Heart right ventricle (tissue), 16 donors: Measurements from ENCODE around the gene POU2F3. TPM values are rescaled to one million over a fixed set of nuclear protein-coding genes. Genes with fewer than 3 reads are reported as not detected.

Source experiments
- ATAC-seq, 8 donors: fragments of 200-7000 bp; cut with Tn5 transposase; one replicate each; pipeline ENCODE4 v1.9.1; 2020; ENCODE audit warnings: mild to moderate bottlenecking in 8 of 8, moderate library complexity in 8 of 8, moderate number of reproducible peaks in 1 of 8
- DNase-seq, 2 donors: peaks; one replicate each; pipeline ENCODE4 v3.0.0-alpha.2; 2020
- H3K27ac ChIP-seq, 10 donors: fragments of 200-600 bp; sonication (generic) in 2 of 10; one replicate each; pipeline versions ENCODE4 v1.5.0 to v1.8.0; 2020 to 2022; ENCODE audit warnings: mild to moderate bottlenecking in 3 of 10
- H3K27me3 ChIP-seq, 7 donors: fragments of 200-600 bp; one replicate each; pipeline ENCODE4 v1.8.0; 2021 to 2022; ENCODE audit warnings: mild to moderate bottlenecking in 2 of 7
- H3K36me3 ChIP-seq, 9 donors: fragments of 200-600 bp; sonication (generic) in 1 of 9; one replicate each; pipeline versions ENCODE4 v1.5.0 to v1.8.0; 2020 to 2022; ENCODE audit warnings: mild to moderate bottlenecking in 2 of 9
- H3K4me1 ChIP-seq, 9 donors: fragments of 200-600 bp; sonication (generic) in 1 of 9; one replicate each; pipeline versions ENCODE4 v1.5.0 to v1.8.0; 2020 to 2022; ENCODE audit warnings: mild to moderate bottlenecking in 4 of 9
- H3K4me3 ChIP-seq, 10 donors: fragments of 200-600 bp; sonication (generic) in 2 of 10; one replicate each; pipeline versions ENCODE4 v1.5.0 to v1.8.0; 2020 to 2022; ENCODE audit warnings: mild to moderate bottlenecking in 7 of 10, moderate library complexity in 2 of 10
- H3K9me3 ChIP-seq, 11 donors: fragments of 200-600 bp in 10 of 11; sonication (generic) in 2 of 11; one replicate each; pipeline versions ENCODE4 v1.5.0 to v1.8.0; 2013 to 2022; ENCODE audit warnings: mild to moderate bottlenecking in 2 of 11, control low read depth in 1 of 11, moderate library complexity in 1 of 11
- CTCF ChIP-seq, 9 donors: fragments of 200-600 bp; sonication (generic) in 2 of 9; IDR thresholded peaks; one replicate each; pipeline versions ENCODE4 v1.5.0 to v1.8.0; 2021 to 2022; ENCODE audit warnings: antibody characterized with exemption in 9 of 9, mild to moderate bottlenecking in 5 of 9, moderate library complexity in 1 of 9
- WGBS, 2 donors: extraction: QIAGEN DNeasy Blood & Tissue Kit; methylation state at CpG; one replicate each; pipeline ENCODE4 v1.1.7; 2013; ENCODE audit warnings: inconsistent platforms in 1 of 2; 5-methylcytosine and 5-hydroxymethylcytosine counted together
- intact Hi-C, 10 donors: fragments of 100-400 bp; cut with DNase I; formaldehyde crosslinking; loops; one replicate each; pipeline versions ENCODE4 v1.11.1 to v1.14.2; 2022
- polyA plus RNA-seq, 2 donors: library from polyadenylated mRNA; stranded (reverse); fragments of 200-250 nt; gene quantifications; one replicate each; pipeline ENCODE4 v1.2.3, GENCODE V29; 2013
- total RNA-seq, 10 donors: library from RNA; stranded (reverse); fragmentation: NEBNext Ultra II Directional in 3 of 10; extraction: Animal tissue kit (Norgen Biotek cat#: 25700) in 3 of 10; gene quantifications; one replicate each; pipeline versions ENCODE4 v1.2.1 to v1.2.4, GENCODE V29; 2021 to 2023
- donor health status: Arrhythmogenic right ventricular cardiomyopathy.
- donor health status: ischemic (EF 13 %, LVEDD 7.1; RV severe dilation, severe dysfunction).
- donor health status: healthy with polysubstance abuse.
- donor health status: DM: no; HTN: yes; CAD: no.
- donor health status: DM: no; HTN: no; CAD: no.
- donor health status: ischemic (EF 25% LVEDD 6.9; RV normal size, moderate dysfunction).
- donor health status: ischemic (EF 25% LVEDD 5.7; RV mildly dilated, moderate dysfunction).
- donor health status: healthy.
- donor health status: DM: yes; HTN: yes; CAD: no.
- donor health status: Ischemic cardiomyopathy.
- donor health status: ischemic (EF 35%, LVEDD 5.7; RV mildly dilated, moderate dysfunction).
- donor health status: nonischemic (EF 11% LVEDD 7.7; RV severe dilation, severe dysfunction).
- donor health status: DM: yes; HTN: yes; CAD: no.
- donor health status: PGD.
- donor health status: ischemic (EF 29% LVEDD 5.4; RV normal size, mild dysfunction).
- donor health status: nonischemic (EF 23%, LVEDD 6.1; RV moderate dilation, normal function).

Gene POU2F3
- total and polyA plus RNA-seq, 12 donors: 0.03 to 0.15 TPM; not detected in 10

GRCh38 chr11:120226714-120227113, 13.2 kb upstream of the POU2F3 start:
- Histone ChIP-seq H3K27ac (peak overlapping the region in 3 of 10 donors; percentile 26 to 68 (median 61)), H3K4me1 (peaks cover 3 to 50% (median 36%) of the 10 kb centered on the region in 9 donors), H3K36me3 (peaks cover 0 to 29% (median 0%) of the 10 kb centered on the region in 9 donors), H3K4me3 (no peak overlapping the region), H3K9me3 (no peaks in the 10 kb centered on the region), H3K27me3 (no peaks in the 10 kb centered on the region)
- TF ChIP-seq CTCF (IDR thresholded peaks at IDR 0.05): no peak
- ATAC-seq (no peak), DNase-seq (no peak)
- intact Hi-C loops: loop anchor here in 2 of 10 donors (5.0 to 10.0 kb wide), 2 partner anchors 54 to 562 kb away; no protein-coding TSS in a partner anchor
- 87 to 89% methylated on average over 13 of the region's 13 CpGs for WGBS, 2 donors

DNA sequence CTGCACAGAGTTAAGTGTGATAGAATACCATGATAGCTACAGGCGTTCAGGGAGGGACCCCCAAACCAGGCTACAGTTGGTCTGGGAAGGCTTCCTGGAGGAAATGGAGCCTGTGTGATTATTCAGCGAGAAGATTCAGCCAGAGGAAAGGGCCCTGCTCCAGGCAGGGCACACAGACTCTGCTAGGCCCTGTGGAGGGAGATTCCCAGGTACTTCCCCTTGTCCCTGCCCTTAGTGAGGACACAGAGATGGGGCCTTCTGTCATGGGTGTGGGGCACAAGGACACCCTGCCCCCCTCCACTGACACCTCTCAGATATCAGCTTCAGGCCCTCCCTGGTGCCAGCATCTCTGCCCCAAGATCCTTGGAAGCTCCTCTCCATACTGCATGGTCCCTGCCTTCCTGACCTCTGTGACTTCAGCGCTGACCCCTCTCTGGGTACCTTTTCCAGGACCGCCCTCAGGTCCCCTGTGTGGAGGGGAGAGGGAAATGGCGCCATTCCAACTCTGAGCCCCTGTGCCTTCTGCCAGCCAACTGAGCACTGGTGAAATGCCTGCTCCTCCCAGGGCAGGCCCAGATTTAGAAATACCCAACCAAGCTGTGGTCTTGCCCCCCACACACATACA, 12.6 kb upstream of the POU2F3 start:
- no peak overlapping the region for H3K27ac ChIP-seq

GRCh38 chr11:120228794-120229384, 11.1 kb upstream of the POU2F3 start:
- peaks cover 3 to 29% (median 20%) of the 10 kb centered on the region in 9 donors for H3K4me1 ChIP-seq
- H3K9me3 ChIP-seq: no peaks in the 10 kb centered on the region
- intact Hi-C loops: loop anchor here in 8 of 10 donors (1.0 to 10.0 kb wide), 4 partner anchors 56 to 564 kb away; no protein-coding TSS in a partner anchor
- TF ChIP-seq CTCF (IDR thresholded peaks at IDR 0.05): peak in 2 of 9 donors; percentile 13 to 26
- 89 to 91% methylated on average over 16 of the region's 16 CpGs for WGBS, 2 donors
- ATAC-seq (no peak), DNase-seq (no peak)
- peaks cover 0 to 13% (median 6%) of the 10 kb centered on the region in 7 donors for H3K27me3 ChIP-seq
- H3K27ac ChIP-seq: no peak overlapping the region
- no peak overlapping the region for H3K4me3 ChIP-seq
- H3K36me3 ChIP-seq: peaks cover 0 to 29% (median 0%) of the 10 kb centered on the region in 9 donors

More for the DNA sequence above, 12.6 kb upstream of the POU2F3 start:
- WGBS, 2 donors: 88 to 95% methylated on average over 5 of the region's 5 CpGs
- Histone ChIP-seq H3K36me3 (peaks cover 0 to 29% (median 0%) of the 10 kb centered on the region in 9 donors), H3K4me3 (no peak overlapping the region), H3K9me3 (no peaks in the 10 kb centered on the region), H3K4me1 (peaks cover 3 to 44% (median 34%) of the 10 kb centered on the region in 9 donors), H3K27me3 (no peaks in the 10 kb centered on the region)
- no peak for ATAC-seq
- no peak for DNase-seq
- intact Hi-C loops: loop anchor here in 2 of 10 donors (5.0 to 10.0 kb wide), 2 partner anchors 55 to 563 kb away; no protein-coding TSS in a partner anchor
- no peak for TF ChIP-seq CTCF (IDR thresholded peaks at IDR 0.05)
